Aortic smooth muscle cell (primary cell): ENCODE data around the gene RB1. TPM values are rescaled to one million over a fixed set of nuclear protein-coding genes. Genes with fewer than 3 reads are reported as not detected.

Source experiments
- total RNA-seq: library from RNA; depleted of rRNA; stranded (reverse); fragments of >200 nt; gene quantifications from 2 replicates; pipeline ENCODE4 v1.2.3, GENCODE V29; 2014

Gene RB1
- total RNA-seq = 36.9 and 43.6 TPM in 2 replicates

DNA sequence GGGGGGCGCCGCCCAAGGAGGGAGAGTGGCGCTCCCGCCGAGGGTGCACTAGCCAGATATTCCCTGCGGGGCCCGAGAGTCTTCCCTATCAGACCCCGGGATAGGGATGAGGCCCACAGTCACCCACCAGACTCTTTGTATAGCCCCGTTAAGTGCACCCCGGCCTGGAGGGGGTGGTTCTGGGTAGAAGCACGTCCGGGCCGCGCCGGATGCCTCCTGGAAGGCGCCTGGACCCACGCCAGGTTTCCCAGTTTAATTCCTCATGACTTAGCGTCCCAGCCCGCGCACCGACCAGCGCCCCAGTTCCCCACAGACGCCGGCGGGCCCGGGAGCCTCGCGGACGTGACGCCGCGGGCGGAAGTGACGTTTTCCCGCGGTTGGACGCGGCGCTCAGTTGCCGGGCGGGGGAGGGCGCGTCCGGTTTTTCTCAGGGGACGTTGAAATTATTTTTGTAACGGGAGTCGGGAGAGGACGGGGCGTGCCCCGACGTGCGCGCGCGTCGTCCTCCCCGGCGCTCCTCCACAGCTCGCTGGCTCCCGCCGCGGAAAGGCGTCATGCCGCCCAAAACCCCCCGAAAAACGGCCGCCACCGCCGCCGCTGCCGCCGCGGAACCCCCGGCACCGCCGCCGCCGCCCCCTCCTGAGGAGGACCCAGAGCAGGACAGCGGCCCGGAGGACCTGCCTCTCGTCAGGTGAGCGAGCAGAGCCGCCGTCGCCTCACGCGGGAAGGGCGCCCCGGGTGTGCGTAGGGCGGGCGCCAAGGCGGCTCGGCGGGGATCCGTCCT is at the start of gene RB1:
RB1 (plus strand) TSS at position 393 of the 784 bp plus-strand sequence; CDS start at position 555, 162 bp downstream.

DNA sequence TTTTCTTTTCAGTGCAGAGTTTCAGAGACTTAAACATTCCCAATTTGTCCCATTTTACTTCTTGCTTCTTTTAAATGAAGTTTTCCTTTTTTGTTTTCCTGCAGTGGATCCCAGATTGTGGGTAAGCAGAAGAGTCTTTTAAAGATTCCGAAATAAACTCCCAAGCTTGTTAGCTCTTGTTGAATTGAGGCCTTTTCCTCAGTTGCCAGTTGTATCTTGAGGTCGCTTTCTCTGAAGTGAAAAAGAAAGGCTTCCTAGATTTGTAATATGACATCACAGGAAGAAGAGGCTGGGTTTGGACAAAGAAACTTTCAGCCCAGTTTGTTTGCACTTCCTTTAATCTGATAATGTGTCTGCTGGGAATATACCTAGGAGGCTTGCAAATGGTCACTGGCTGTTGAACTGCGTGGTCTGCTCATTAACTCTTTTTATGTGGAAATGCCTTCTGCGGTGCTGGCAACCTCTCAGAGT is 109.4 kb downstream of the RB1 start, which contains the start of gene LPAR6:
LPAR6 (minus strand) TSS at position 233 of the 471 bp plus-strand sequence. CDS start 690 bp downstream, outside the sequence.

Other genes with a start within 250 kb of the RB1 start
- 25.9 and 31.6 TPM in 2 replicates for gene MED4, start 208.6 kb upstream of the RB1 start, total RNA-seq
- 182 and 262 TPM in 2 replicates for gene ITM2B, start 70.5 kb upstream of the RB1 start, total RNA-seq
- 12.4 and 28.2 TPM in 2 replicates for gene LPAR6, start 109.4 kb downstream of the RB1 start, total RNA-seq
- 10.1 and 10.2 TPM in 2 replicates for gene RCBTB2, start 229.3 kb downstream of the RB1 start, total RNA-seq